GM12874 (cell line): Measurements from ENCODE around the gene PARVB.

ENCODE experiments used
- CTCF ChIP-seq: IDR thresholded peaks from 2 replicates; pipeline ENCODE4 v1.5.1; 2011; ENCODE audit warnings: low read depth, mild to moderate bottlenecking, control low read depth, low read length, moderate library complexity; ENCODE audit not compliant: insufficient read depth

The PARVB gene

GRCh38 chr22:44005524-44005923 is 18.6 kb upstream of the PARVB start:
- TF ChIP-seq CTCF: no peak

GRCh38 chr22:44012162-44012561 is 11.9 kb upstream of the PARVB start:
- no peak for TF ChIP-seq CTCF

- no peak for TF ChIP-seq CTCF
Observed at GRCh38 chr22:44012591-44012990, 11.5 kb upstream of the PARVB start.

- no peak for TF ChIP-seq CTCF
Observed at GRCh38 chr22:44014241-44014640, 9.9 kb upstream of the PARVB start.

GRCh38 chr22:44018594-44018993 is 5.5 kb upstream of the PARVB start:
- TF ChIP-seq CTCF: no peak

- no peak for TF ChIP-seq CTCF
Observed at GRCh38 chr22:44019416-44019815, 4.7 kb upstream of the PARVB start.

- TF ChIP-seq CTCF: no peak
Observed at GRCh38 chr22:44019846-44020245, 4.3 kb upstream of the PARVB start.

GRCh38 chr22:44020981-44021380 is 3.1 kb upstream of the PARVB start:
- no peak for TF ChIP-seq CTCF
